GM21360 (cell line): ENCODE measurements around the gene ACOT8.
A peak's percentile ranks its signal among the peaks of the same experiment; 100 is the strongest.

Source experiments
- ATAC-seq: cut with Tn5 transposase; IDR thresholded peaks from one replicate; pipeline ENCODE4 v1.9.1; 2021; ENCODE audit warnings: mild to moderate bottlenecking, moderate library complexity; ENCODE audit not compliant: unreplicated experiment

ACOT8 gene

DNA sequence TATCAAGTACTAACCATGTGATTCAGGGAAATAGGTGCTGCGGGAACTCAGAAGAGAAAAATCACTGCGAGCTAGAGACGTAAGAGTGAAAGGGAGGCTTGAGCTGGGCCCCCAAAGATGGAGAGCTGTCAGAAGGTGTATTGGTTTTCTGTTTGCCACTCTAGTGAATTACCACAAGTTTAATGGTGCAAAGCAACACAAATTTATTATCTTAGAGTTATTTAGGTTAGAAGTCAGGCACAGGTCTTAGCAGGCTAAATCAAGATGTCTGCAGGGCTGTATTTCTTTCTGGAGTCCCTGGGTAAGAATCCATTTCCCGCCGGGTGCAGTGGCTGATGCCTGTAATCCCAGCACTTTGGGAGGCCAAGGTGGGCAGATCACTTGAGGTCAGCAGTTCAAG, 2.7 kb upstream of the ACOT8 start:
- ATAC-seq, result no peak

DNA sequence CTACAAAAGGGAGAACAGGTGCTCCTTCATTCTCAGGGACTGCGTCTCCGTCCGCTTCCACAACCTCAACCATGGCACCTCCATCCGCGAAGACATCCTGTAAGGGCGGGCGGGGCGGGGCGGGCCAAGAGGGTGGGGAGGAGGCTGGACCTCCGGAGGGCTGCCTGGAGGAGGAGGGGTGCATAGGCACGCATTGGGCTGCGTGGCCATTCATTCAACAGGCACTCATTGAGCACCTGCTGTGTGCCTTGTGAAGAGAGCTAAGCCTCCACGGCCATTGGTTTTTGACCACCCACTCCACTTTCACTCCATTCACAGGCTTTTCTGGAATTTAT, 657 bp upstream of the ACOT8 start:
- ATAC-seq, result peak; percentile 15

DNA sequence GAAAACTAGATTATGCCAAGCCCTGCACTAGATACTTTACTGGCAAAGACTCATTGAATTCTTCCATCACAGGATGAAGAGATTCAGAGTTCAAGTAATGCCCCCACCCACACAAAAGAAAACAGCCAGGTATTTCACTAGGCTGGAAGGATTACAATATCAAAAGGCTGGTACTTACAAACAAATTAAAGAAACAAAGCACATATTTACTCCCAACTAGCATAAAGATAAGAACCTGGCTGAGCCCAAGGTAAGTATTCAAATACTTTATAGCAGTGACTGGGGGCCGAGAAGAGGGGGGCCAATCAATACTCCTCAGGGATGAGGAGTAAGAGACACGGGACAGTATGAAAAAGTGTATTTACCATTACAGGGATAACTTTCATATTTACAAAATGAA, 3.7 kb downstream of the ACOT8 start:
- no peak for ATAC-seq

DNA sequence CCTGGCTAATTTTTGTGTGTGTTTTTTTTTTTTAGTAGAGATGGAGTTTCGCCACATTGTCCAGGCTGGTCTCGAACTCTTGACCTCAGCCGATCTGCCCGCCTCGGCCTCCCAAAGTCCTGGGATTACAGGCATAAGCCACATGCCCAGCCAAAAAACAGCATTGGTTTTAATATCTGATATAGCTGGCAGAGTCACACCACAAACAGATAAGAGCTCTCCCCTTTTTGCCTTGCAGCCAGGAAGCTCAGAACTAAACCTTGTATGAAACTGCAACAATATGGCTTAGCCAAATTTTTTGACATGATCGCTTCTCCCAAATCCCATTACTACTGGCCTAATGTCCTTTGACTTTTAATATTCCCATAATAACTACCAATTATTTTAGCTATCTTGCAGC, 4.9 kb downstream of the ACOT8 start:
- ATAC-seq, result no peak

DNA sequence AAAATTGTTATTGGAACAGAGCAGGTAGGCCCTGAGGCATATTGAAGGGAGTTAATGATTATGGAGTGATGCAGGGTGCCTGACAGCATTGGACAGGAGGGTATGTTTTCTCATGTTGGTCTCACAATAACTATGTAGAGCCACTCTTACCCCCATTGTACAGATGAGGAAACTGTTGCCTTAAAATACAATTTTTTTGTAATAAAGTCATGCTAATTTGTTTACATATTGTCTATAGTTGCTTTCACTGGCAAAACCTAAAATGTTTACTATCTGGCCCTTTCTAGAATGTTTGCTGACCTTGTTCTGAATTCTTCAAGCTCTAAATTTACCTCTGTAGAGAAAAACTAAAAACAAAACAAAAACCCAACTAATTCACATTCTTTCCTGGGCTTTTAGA, 5.7 kb downstream of the ACOT8 start:
- no peak for ATAC-seq

DNA sequence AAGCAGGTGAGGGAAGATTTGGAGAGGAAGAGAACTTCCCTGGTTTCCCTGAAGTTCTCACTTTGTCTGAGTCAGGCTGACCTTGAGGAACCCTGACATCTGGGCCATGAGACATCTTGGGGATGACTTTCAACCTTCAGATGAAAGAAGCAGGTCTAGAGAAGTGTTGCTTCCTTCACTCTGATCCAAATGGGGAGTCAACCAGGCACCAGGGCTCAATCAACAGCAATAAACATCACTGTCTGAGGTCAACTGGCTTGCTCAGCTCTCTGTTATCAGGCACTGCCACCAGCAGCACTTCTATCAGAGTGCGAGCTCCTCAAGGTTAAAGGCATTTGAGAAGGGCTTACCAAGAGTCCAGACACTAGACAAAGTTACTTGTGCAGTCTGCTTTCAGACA, 6.3 kb downstream of the ACOT8 start:
- ATAC-seq, result no peak

DNA sequence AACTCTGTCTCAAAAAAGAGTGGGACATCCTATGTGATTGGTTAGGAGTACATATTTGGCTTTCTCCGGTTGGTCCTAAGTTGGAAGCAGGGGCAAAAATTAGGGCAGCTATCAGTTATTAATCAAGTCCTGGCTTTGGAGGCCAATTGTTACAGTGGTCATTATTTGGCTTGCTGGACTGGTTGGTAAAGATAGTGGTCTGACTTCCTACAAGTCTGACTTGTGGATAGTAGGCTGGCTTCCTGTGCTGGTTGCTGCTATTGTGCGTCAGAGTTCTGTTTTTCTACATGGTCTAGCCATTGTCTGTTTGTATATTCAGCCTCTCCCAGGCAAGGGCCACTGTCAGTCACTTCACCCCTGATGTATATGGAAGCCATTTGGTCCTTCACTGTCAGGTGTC, 7.0 kb downstream of the ACOT8 start:
- no peak for ATAC-seq

DNA sequence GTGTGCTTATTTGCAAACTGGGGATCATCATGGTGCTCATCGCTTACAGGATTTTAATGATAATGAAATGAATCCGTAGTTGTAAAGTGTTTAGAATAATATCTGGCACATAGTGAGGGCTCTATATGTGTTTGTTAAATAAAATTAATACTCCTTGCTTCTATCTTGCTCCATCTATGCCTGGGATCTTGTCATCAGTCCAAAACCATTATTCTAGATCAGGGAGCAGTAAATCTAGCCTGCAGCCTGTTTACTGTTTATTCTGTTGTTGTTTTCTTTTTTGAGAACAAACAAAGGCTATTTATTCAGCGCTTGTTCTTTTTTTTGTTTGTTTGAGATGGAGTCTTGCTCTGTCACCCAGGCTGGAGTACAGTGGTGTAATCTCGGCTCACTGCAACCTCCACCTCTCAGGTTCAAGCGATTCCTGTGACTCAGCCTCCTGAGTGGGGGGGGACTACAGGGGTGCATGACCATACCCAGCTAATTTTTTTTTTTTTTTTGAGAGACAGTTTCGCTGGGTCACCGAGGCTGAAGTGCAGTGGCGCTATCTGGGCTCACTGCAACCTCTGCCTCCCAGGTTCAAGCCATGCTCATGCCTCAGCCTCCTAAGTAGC, 8.1 kb downstream of the ACOT8 start:
- ATAC-seq, result no peak

DNA sequence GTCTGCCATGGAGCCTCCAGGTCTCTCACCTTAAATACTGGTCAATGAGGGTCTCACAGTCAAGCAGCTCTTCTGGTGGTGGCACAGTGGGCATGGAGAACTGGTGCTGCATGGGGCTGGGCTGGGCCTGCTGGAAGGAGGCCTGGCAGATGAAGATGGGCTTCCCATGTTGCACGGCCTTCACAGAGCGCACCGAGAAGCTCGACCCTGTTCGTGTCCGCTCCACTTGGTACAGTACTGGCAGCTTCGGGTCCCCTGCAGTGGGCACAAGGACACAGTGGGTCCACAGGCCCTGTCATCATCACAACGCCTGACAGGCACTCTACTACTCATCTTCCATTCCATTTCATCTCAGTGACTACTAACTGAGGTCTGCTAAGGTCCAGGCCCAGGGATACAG, 8.8 kb downstream of the ACOT8 start:
- no peak for ATAC-seq

DNA sequence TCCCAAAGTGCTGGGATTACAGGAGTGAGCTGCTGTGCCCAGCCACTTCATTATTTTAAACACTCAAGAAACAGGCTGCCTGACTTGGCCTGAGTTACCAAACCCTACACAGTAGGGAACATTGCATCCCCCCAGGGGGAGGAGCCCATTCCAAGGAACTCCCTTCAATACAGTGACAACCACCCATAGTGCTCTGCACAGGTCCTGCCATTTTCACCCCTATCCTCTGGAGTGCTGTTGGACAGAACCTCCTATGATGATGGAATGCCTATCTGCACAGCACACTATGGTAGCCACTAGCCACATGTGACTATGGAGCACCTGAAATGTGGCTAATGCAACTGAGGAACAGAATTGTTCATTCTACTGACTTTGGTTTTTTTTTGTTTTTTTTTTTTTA, 11.7 kb downstream of the ACOT8 start:
- ATAC-seq, result no peak

DNA sequence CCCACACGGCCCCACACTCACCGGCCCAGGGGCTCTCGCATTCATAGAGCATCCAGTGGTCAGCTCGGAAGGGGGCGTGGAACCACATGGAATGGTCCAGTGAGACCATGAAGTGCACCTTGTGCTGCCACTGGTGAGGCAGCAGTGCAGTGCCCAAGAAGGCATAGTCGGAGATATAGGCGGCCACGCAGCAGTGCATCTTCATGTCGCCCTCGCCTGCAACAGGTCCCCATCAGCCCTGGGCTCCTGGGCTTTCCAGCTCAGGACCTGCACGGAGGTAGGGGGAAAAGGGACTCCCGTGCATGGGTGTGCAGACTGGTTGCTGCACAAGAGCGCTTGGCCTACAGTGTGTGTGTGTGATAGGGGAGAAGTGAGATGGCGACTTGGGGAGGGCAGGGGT, 13.7 kb downstream of the ACOT8 start:
- ATAC-seq, result no peak

DNA sequence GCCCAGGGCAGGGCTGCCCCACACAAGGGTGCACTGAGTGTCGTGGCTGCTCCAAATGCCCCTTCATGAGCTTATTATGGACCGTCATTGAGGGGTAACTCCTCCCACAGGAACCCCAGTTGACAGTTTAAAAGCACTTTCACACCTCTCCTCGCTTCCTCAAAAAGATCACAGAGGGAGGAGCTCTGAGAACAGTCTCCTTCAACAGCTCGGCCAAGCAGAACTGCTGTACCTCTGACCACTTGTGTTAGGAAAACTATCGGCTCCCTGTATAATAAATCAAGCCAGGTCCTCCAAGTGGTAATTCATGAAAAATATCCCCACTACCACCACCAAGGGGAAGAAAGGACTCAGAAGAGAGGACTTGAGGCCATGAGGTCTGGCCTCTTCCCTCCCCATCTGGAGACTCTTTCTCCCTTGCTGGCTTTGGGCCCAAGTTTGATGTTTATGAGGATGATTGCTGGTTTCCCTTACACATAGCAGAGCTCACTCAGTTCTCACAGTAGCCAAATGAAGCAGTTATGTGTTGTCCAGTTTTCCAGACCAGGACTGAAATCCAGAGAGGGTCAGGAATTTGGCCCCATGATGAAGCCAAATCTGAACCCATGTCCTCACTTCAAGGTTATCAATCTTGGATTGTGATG, 14.9 kb downstream of the ACOT8 start:
- ATAC-seq, result peak; percentile 76

DNA sequence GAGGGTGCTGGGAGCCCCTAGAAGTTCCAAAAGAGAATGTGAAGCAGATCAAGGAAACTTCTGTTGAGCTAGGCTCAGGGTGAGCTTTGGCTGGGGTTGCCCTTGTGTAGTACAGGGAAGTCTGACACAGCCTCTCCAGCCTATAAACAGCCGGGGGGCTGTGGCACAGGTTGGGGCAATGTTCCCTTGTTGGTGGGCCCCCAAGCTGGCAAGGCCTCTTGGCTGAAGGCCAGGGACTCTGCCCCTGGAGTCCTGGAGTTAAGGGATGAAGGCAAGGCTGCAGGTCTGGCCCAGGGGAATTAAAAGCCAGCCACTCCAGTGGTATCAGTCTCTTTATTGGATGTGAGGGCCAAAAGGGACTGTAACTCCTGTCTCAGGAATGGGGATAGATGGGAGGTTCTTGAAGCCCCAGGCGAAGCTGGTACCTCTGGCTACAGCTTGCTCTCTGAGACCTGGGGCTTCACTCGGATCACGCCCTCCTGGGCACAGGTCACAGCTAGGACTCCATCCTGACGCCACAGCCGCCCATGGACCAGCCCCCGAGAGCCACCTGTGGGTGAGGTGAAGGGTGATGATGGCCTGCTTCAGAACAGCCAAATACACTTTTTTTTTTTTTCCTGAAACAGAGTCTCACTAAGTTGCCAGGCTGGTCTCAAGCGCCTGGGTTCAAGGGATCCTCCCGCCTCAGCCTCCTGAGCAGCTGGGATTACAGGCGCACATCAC, 15.6 kb downstream of the ACOT8 start:
- ATAC-seq, result no peak

DNA sequence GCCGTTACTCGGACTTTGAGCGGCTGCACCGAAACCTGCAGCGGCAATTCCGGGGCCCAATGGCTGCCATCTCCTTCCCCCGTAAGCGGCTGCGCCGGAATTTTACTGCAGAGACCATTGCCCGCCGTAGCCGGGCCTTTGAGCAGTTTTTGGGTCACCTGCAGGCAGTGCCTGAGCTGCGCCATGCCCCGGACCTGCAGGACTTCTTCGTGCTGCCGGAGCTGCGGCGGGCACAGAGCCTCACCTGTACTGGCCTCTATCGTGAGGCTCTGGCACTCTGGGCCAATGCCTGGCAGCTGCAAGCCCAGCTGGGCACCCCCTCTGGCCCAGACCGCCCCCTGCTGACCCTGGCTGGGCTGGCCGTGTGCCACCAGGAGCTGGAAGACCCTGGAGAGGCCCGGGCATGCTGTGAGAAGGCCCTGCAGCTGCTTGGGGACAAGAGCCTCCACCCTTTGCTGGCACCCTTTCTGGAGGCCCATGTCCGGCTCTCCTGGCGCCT, 16.4 kb downstream of the ACOT8 start:
- ATAC-seq, result no peak

DNA sequence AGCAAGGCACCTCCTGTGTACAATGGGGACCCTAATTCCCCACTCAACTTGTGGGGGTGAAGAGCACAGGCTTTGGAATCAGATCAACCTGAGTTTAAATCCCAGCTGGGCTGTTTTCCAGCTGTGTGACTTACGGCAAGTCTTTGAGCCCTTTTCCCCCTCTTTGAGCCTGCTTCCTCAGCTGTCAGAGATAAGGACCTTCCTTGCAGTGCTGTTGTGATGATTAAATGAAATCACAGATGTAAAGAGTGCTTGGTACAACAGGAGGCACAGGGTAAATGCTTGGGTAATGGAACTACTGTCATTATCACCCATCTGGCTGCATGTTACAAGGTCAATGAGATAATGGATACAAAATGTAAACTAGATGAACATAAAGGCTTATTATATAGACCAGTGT, 20.4 kb downstream of the ACOT8 start:
- ATAC-seq, result no peak

DNA sequence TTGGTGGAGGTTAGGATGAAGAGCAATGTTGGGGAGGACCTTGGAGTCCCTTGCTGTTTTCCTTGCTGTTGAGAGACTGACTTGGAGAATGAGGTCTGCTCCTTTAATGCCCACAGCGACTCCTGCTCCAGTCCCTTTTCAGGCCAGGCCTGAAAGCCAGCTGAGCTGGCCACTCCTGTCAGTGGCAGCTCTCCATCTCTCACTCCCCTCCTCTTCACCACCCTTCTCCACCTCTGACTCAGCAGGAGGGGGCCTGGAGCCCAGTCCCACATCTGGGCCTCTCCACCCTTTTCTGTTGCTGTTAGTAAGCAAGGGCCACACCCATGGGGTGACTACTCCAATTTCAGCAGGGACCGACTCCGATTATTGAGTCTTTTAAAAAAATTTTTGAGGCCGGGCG, 21.4 kb downstream of the ACOT8 start:
- no peak for ATAC-seq

DNA sequence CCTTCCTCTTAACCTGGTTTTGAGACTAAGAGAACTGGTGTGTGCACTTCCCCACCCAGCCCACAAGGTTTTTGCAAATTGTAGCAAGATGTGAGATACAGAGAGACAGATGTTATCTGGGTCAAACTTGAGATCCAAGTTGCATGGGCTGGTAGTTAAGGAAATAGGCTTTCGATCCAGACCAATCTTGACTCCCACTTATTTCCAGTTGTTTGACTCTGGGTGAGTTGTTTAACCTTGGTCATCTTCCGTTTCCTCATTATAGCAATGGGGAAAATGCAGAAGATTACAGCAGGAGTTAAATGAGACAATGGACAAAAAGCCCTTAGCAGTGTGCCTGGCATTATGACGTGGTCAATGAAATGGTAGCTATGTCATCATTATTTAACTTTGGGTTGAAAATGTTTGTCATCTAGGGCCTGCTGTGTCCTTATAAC, 21.8 kb downstream of the ACOT8 start:
- no peak for ATAC-seq

DNA sequence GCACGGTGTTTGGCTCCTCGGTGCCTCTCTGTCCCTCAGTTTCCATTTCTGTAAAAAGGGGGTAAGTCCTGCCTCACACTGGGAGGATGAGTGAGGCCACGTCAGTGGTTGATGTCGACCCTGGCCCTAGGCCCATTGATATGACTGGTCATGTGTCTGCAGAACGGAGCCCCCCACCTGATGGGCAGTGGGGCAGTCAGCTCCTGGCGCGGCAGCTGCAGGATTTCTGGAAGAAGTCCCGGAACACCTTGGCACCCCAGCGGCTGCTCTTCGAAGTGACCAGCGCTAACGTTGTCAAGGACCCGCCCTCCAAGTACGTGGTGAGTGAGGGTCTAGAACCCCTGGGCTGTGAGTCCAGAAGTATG, 22.4 kb downstream of the ACOT8 start:
- ATAC-seq, result no peak

DNA sequence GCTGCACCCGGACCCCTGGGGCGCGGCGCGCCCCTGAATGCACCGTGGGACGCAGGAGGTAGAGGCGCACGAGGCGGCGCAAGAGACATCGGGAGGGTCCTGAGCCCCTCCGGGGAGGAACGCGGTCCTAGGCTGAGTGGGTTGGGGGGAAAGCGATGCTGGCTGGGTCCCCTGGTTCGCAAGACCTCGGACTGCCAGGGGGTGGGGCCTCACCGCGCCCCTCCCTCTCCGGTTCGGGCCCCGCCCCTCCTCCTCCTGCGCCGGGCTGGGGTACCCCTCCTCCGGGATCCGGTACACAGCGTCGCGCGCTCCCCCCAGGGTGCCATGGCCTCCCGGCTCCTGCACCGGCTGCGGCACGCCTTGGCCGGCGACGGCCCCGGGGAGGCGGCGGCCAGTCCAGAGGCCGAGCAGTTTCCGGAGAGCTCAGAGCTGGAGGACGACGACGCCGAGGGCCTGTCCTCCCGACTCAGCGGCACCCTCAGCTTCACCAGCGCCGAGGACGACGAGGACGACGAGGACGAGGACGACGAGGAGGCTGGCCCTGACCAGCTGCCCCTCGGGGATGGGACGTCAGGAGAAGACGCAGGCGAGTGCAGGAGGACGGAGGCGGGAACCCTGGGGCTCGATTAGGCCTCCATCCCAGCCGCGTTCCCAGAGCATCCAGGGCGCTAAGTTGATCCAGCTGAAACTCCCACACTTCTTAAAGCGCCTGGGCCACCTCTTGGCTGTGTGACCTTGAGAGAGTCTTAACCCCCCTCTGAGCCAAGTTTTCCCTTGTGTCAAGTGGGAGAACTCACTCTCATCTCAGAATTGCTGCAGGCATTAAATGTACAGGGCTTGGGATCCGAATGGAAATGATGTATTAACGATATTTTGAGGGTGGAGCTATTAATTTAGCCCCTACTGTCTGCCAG, 23.1 kb downstream of the ACOT8 start:
- no peak for ATAC-seq

DNA sequence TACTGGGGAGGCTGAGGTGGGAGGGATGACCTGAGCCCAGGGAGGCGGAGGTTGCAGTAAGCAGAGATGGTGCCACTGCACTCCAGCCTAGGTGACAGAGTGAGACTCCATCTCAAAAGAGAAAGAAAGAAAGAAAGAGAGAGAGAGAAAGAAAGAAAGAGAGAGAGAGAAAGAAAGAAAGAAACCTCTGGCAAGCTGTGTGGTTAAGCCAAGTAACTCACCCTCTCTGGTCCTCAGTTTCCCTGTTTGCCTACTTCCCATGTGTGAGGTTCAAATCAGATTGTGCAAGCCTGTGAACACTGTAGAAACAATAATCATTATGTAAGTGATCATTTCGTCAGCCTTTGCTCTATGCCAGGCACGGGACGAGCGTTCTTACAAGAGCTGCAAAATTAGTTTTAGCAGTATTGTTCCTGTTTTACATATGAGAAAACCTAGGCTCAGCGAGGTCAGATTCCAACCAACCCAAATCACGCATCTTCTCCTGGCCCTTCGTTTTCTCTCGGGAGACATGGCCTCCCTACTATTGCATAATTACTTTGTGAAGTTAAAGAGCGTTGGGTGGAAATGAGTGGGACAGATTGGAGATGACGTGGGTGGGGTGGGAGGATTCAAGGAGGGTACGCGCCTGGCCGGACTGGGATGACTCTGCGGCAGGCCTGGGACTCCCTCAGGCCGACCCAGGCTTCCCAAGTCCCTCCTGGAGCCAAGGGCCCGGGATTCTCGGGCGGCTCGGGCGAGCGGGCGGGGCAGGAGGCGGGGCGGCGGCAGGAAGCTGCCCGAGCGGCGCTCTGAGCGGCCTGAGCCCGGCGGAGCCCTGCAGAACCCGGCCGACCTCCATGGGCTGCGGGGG, 23.9 kb downstream of the ACOT8 start, which contains the start of gene SNX21:
TSS of gene SNX21 (plus strand) at position 770 of the 853 bp plus-strand sequence. CDS start 121 bp downstream, outside the sequence.
- ATAC-seq, result no peak
